A549 (cell line): ENCODE measurements around the gene CERS5. TPM values are rescaled to one million over a fixed set of nuclear protein-coding genes. Genes with fewer than 3 reads are reported as not detected.

Source experiments
- ATAC-seq, 2 experiments: fragments of 200-7000 bp in 1 of 2; fragments of >200 bp in 1 of 2; cut with Nextera tagmentation in 1 of 2; cut with Tn5 transposase in 1 of 2; 3 replicates each; pipeline versions ENCODE4 v1.8.0 to v1.9.1; 2018 to 2020; ENCODE audit warnings: mild to moderate bottlenecking in 1 of 2, moderate library complexity in 1 of 2
- CTCF ChIA-PET: fragments of 300-600 bp; sonication (Branson Sonifier 250); formaldehyde crosslinking; extraction: SDS; loops from one replicate; lab custom pipeline; 2021; ENCODE audit warnings: antibody characterized with exemption, inconsistent platforms; lab: Yijun Ruan, JAX
- POLR2A ChIA-PET: fragments of 350-600 bp; formaldehyde crosslinking; extraction: SDS; loops from one replicate; lab custom pipeline; 2021; ENCODE audit warnings: antibody characterized with exemption, inconsistent platforms; lab: Yijun Ruan, JAX
- DNase-seq, 2 experiments: peaks; one replicate each; pipeline versions ENCODE4 v3.0.0 to v3.0.0-alpha.2; 2011 to 2016; ENCODE audit warnings: low read depth in 1 of 2, low spot score in 1 of 2
- FAIRE-seq: peaks from 2 replicates; lab custom pipeline; 2011; peaks lifted over from hg19 to GRCh38; lab: Jason Lieb, UNC
- H3K27ac ChIP-seq, 2 experiments: fragments of >200 bp; sonication (Bioruptor Twin); formaldehyde crosslinking; 3 replicates each; pipeline ENCODE4 v1.5.1; 2016 to 2017
- H3K4me1 ChIP-seq: fragments of >200 bp; sonication (Bioruptor Twin); formaldehyde crosslinking; 3 replicates; pipeline ENCODE4 v1.6.1; 2016
- H3K4me2 ChIP-seq: fragments of >200 bp; sonication (Bioruptor Twin); formaldehyde crosslinking; 3 replicates; pipeline ENCODE4 v1.6.1; 2016
- H3K4me3 ChIP-seq: fragments of >200 bp; sonication (Bioruptor Twin); formaldehyde crosslinking; 3 replicates; pipeline ENCODE4 v1.5.1; 2016
- H3K9me3 ChIP-seq: fragments of >200 bp; sonication (Bioruptor Twin); formaldehyde crosslinking; 3 replicates; pipeline ENCODE4 v1.6.1; 2016
- BHLHE40 ChIP-seq: IDR thresholded peaks from 2 replicates; pipeline ENCODE4 v1.6.1; 2012; ENCODE audit warnings: low read depth, low read length, inconsistent platforms
- CHD2 ChIP-seq: fragments of 150-350 bp; IDR thresholded peaks from 2 replicates; pipeline ENCODE4 v1.6.1; 2014; ENCODE audit warnings: low read length; ENCODE audit not compliant: partially characterized antibody
- CHD4 ChIP-seq: fragments of 200-600 bp; sonication (generic); IDR thresholded peaks from 2 replicates; pipeline ENCODE4 v1.6.1; 2016; ENCODE audit warnings: antibody characterized with exemption, mild to moderate bottlenecking, borderline replicate concordance
- CTCF ChIP-seq: fragments of >200 bp; sonication (Bioruptor Twin); formaldehyde crosslinking; IDR thresholded peaks from 3 replicates; pipeline ENCODE4 v1.5.1; 2016
- EHF ChIP-seq: fragments of 250-450 bp; sonication (Bioruptor Pico); IDR thresholded peaks from 2 replicates; pipeline ENCODE4 v1.5.0; 2020; ENCODE audit warnings: mild to moderate bottlenecking
- FOSB ChIP-seq: fragments of 250-450 bp; sonication (Bioruptor Pico); IDR thresholded peaks from 2 replicates; pipeline ENCODE4 v1.5.0; 2020; ENCODE audit warnings: mild to moderate bottlenecking, moderate library complexity
- FOSL2 ChIP-seq, 2 experiments: fragments of 450-650 bp in 1 of 2; fragments of >200 bp in 1 of 2; sonication (Bioruptor Twin) in 1 of 2; formaldehyde crosslinking; IDR thresholded peaks; 2 replicates each; pipeline versions ENCODE4 v1.5.0 to v1.6.1; 2016 to 2020; ENCODE audit warnings: mild to moderate bottlenecking in 1 of 2, moderate library complexity in 1 of 2
- HES2 ChIP-seq: fragments of >200 bp; sonication (Bioruptor Twin); formaldehyde crosslinking; IDR thresholded peaks from 2 replicates; pipeline ENCODE4 v1.6.1; 2016
- HOXA7 ChIP-seq: fragments of 250-450 bp; sonication (Bioruptor Pico); IDR thresholded peaks from 2 replicates; pipeline ENCODE4 v1.5.0; 2020; ENCODE audit warnings: mild to moderate bottlenecking, moderate library complexity
- HOXB5 ChIP-seq: fragments of 250-450 bp; sonication (Bioruptor Pico); IDR thresholded peaks from 2 replicates; pipeline ENCODE4 v1.5.0; 2020; ENCODE audit warnings: mild to moderate bottlenecking, moderate library complexity
- MAFK ChIP-seq: fragments of 450-650 bp; IDR thresholded peaks from 2 replicates; pipeline ENCODE4 v1.6.1; 2014; ENCODE audit not compliant: partially characterized antibody
- NPAS2 ChIP-seq: fragments of 250-450 bp; sonication (Bioruptor Pico); IDR thresholded peaks from 2 replicates; pipeline ENCODE4 v1.8.0; 2022; ENCODE audit warnings: mild to moderate bottlenecking, moderate library complexity, borderline replicate concordance
- PHF8 ChIP-seq: fragments of 200-600 bp; sonication (generic); IDR thresholded peaks from 2 replicates; pipeline ENCODE4 v1.6.1; 2016; ENCODE audit warnings: low read depth, mild to moderate bottlenecking, antibody characterized with exemption, moderate library complexity, borderline replicate concordance
- RARB ChIP-seq: fragments of 250-450 bp; sonication (Bioruptor Pico); IDR thresholded peaks from 2 replicates; pipeline ENCODE4 v1.8.0; 2021; ENCODE audit warnings: mild to moderate bottlenecking, moderate library complexity
- REST ChIP-seq: fragments of 200-600 bp; sonication (generic); IDR thresholded peaks from 2 replicates; pipeline ENCODE4 v1.6.1; 2016; ENCODE audit warnings: antibody characterized with exemption, mild to moderate bottlenecking, moderate library complexity
- RNF2 ChIP-seq: fragments of 200-600 bp; sonication (generic); IDR thresholded peaks from 2 replicates; pipeline ENCODE4 v1.6.1; 2016; ENCODE audit warnings: low read depth, mild to moderate bottlenecking, antibody characterized with exemption, moderate library complexity, borderline replicate concordance
- TFCP2L1 ChIP-seq: fragments of 250-450 bp; sonication (Bioruptor Pico); IDR thresholded peaks from 2 replicates; pipeline ENCODE4 v1.5.0; 2021; ENCODE audit warnings: mild to moderate bottlenecking
- USF2 ChIP-seq: fragments of 450-650 bp; IDR thresholded peaks from 2 replicates; pipeline ENCODE4 v1.6.1; 2014; ENCODE audit warnings: antibody characterized with exemption
- ZFP36 ChIP-seq: fragments of 450-650 bp; IDR thresholded peaks from 2 replicates; pipeline ENCODE4 v1.6.1; 2014; ENCODE audit warnings: borderline replicate concordance; ENCODE audit not compliant: partially characterized antibody
- WGBS: methylation state at CpG from one replicate; pipeline ENCODE4 v1.1.6; 2017; ENCODE audit errors: missing lambda C conversion rate; 5-methylcytosine and 5-hydroxymethylcytosine counted together
- polyA plus RNA-seq, 4 experiments: library from polyadenylated mRNA; depleted of rRNA in 3 of 4; stranded (reverse); fragments of >200 nt; fragmentation: RNase III in 1 of 4; extraction: RNeasy Plus Mini Kit Qiagen cat#74134 plus additional on column Dnase treatment in 1 of 4; gene quantifications; 2 replicates in 3 of 4; 3 replicates in 1 of 4; pipeline ENCODE4 v1.2.3, GENCODE V29; 2011 to 2017
- TF ChIP-seq, protein P1 (sequence below): IDR thresholded peaks from 2 replicates; pipeline ENCODE4 v1.6.1; 2012
- TF ChIP-seq, protein P2 (sequence below): fragments of 150-350 bp; IDR thresholded peaks from 2 replicates; pipeline ENCODE4 v1.6.1; 2014; ENCODE audit warnings: low read depth, mild to moderate bottlenecking, low read length
- TF ChIP-seq, protein P3 (sequence below): IDR thresholded peaks from 2 replicates; pipeline ENCODE4 v1.6.1; 2012

Gene CERS5
- polyA plus RNA-seq, 2 of the 4 experiments (the other 2 are of a cell fraction): 16.7 to 56.3 TPM

- TF ChIP-seq FOSL2 (IDR thresholded peaks at IDR 0.05) (no peak), FOSL2 (CRISPR knock-in tag; IDR thresholded peaks at IDR 0.05) (no peak), TFCP2L1 (CRISPR knock-in tag) (no peak), HOXA7 (CRISPR knock-in tag) (no peak), CHD2 (no peak), MAFK (no peak), EHF (CRISPR knock-in tag) (no peak), PHF8 (no peak), HES2 (no peak), RARB (CRISPR knock-in tag) (no peak), CTCF (no peak)
- 76% methylated on average over 2 of the region's 2 CpGs for WGBS
- DNase-seq (no peak), FAIRE-seq (no peak), ATAC-seq (peak in 1 of 2 experiments; percentile 23; a peak in 1 of 6 replicates)
- no peaks in the 10 kb centered on the region for H3K9me3 ChIP-seq
- POLR2A ChIA-PET: interaction anchor here (1.9 kb wide), 1 partner anchor 15 kb away, joined by 8 read pairs; the partner anchor contains the start of gene COX14
- H3K4me1 ChIP-seq: no peaks in the 10 kb centered on the region
- CTCF ChIA-PET: interaction anchor here (1.1 to 13.4 kb wide), 4 partner anchors 8 to 161 kb away, joined by 4 to 128 read pairs (median 6); partner anchors contain the start of gene COX14
- H3K4me2 ChIP-seq: no peak overlapping the region
- no peak overlapping the region for H3K4me3 ChIP-seq
- no peak overlapping the region for H3K27ac ChIP-seq
Observed at GRCh38 chr12:50127546-50127945, 39.6 kb downstream of the CERS5 start.

DNA sequence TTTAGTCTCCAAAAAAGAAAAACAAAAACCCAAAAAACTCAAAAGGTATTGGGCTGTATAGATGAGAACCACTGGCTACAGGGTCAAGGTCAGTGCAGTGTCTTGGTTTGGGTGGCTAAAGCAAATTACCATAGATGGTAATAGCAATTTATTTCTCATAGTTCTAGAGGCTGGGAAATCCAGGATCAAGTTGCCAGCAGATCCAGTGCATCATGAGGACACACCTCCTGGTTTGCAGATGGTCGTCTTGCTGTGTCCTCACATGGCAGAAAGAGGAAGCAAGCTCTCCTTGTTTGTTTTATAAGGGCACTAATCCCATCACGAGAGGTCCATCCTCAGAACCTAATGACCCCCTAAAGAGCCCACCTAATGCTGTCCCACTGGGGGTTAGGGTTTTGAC lies 44.0 kb downstream of the CERS5 start:
- POLR2A ChIA-PET: no interaction called here
- DNase-seq (no peak), FAIRE-seq (no peak), ATAC-seq (no peak)
- 75% methylated on average over 2 of the region's 2 CpGs for WGBS
- no peaks in the 10 kb centered on the region for H3K4me1 ChIP-seq
- H3K27ac ChIP-seq: no peak overlapping the region
- H3K4me2 ChIP-seq: no peak overlapping the region
- CTCF ChIA-PET: interaction anchor here (1.0 to 13.4 kb wide), 6 partner anchors 11 to 191 kb away, joined by 3 to 128 read pairs (median 3); partner anchors contain the start of genes COX14 and SMARCD1
- no peak overlapping the region for H3K4me3 ChIP-seq
- H3K9me3 ChIP-seq: no peaks in the 10 kb centered on the region
- TF ChIP-seq, protein P1, sequence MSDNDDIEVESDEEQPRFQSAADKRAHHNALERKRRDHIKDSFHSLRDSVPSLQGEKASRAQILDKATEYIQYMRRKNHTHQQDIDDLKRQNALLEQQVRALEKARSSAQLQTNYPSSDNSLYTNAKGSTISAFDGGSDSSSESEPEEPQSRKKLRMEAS: no peak

DNA sequence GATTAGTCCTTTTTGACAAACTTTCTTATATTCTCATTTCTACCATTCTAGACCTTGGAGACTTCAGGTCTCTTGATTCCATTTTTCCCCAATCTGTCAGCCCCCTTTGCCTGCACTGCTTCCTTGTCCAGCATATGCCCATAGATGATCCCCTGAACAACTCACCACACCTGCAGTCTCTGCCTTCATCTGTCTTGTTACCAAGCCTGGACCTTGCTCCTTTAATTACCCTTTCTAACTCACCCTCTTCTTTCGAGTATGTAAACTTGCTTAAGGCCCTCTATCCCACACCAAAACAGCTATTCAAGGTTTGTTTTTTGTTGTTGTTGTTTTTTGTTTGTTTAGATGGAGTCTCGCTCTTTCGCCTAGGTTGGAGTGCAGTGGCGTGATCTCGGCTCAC lies 45.5 kb downstream of the CERS5 start:
- Histone ChIP-seq H3K4me3 (no peak overlapping the region), H3K9me3 (no peaks in the 10 kb centered on the region), H3K4me1 (no peaks in the 10 kb centered on the region), H3K4me2 (no peak overlapping the region), H3K27ac (no peak overlapping the region)
- no peak for DNase-seq
- no peak for ATAC-seq
- CTCF ChIA-PET: interaction anchor here (1.5 to 13.4 kb wide), 2 partner anchors 9 to 155 kb away, joined by 4 to 128 read pairs; partner anchors contain the start of gene COX14
- TF ChIP-seq FOSB (CRISPR knock-in tag): no peak
- no peak for TF ChIP-seq NPAS2 (CRISPR knock-in tag)
- TF ChIP-seq RNF2: no peak
- TF ChIP-seq, protein P2, sequence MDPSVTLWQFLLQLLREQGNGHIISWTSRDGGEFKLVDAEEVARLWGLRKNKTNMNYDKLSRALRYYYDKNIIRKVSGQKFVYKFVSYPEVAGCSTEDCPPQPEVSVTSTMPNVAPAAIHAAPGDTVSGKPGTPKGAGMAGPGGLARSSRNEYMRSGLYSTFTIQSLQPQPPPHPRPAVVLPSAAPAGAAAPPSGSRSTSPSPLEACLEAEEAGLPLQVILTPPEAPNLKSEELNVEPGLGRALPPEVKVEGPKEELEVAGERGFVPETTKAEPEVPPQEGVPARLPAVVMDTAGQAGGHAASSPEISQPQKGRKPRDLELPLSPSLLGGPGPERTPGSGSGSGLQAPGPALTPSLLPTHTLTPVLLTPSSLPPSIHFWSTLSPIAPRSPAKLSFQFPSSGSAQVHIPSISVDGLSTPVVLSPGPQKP: no peak
- TF ChIP-seq USF2: no peak
- TF ChIP-seq, protein P1: no peak
- TF ChIP-seq, protein P3, sequence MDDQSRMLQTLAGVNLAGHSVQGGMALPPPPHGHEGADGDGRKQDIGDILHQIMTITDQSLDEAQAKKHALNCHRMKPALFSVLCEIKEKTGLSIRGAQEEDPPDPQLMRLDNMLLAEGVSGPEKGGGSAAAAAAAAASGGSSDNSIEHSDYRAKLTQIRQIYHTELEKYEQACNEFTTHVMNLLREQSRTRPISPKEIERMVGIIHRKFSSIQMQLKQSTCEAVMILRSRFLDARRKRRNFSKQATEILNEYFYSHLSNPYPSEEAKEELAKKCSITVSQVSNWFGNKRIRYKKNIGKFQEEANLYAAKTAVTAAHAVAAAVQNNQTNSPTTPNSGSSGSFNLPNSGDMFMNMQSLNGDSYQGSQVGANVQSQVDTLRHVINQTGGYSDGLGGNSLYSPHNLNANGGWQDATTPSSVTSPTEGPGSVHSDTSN: no peak
- no peak for TF ChIP-seq BHLHE40
- no peak for TF ChIP-seq REST
- TF ChIP-seq HOXB5 (CRISPR knock-in tag): no peak
- no peak for TF ChIP-seq CHD4
- no peak for TF ChIP-seq ZFP36
- no peak for FAIRE-seq
- POLR2A ChIA-PET: interaction anchor here (1.9 kb wide), 1 partner anchor 10 kb away, joined by 10 read pairs; the partner anchor contains the start of gene COX14
- 71% methylated on average over 5 of the region's 5 CpGs for WGBS
